ENCODE measurements around the gene TRAPPC1.
"Not testable (repeated sequence)": the region's sequence is repeated elsewhere in the genome, so short reads cannot be mapped to it uniquely, and the experiment has no call there.

The TRAPPC1 gene, protein sequence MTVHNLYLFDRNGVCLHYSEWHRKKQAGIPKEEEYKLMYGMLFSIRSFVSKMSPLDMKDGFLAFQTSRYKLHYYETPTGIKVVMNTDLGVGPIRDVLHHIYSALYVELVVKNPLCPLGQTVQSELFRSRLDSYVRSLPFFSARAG

DNA sequence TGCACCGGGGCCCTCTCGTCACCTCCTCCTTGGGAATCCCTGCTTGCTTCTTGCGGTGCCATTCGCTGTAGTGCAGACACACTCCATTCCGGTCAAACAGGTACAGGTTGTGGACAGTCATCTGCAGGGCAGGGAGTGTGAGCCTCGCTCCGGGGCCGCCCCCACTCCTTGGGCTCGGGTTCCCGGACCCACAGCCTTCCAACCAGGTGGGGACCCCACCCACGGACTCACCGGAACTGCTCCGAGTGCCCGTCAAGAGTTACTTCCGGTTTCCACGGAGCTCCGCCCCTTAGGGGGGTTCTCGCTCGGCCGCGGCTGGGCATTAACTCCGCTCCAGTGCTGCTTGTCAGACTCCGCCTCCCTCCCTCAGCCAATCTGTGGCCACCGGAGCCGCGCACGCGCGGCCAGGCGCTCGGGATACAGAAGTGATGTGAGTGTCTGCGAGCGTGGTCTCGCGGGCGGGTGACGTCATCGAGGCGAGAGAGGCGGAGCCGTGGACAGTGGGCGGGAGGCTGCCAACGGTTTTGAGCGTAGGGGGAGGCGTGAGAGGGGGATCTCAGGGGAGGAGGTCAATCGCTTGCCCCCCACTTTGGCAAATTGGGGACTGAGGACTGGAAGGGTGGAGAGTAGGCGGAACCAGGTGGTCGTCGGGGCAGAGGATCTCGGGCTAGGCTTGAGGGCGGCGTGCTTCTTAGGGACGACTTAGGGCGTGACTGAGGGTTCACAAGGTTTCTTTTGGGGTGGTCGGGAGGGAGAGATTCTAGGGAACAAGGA, at the start of gene TRAPPC1, which contains the start of gene CNTROB:
TRAPPC1 (minus strand) TSS at position 238 of the 774 bp plus-strand sequence; CDS start at position 121, 117 bp downstream.
CNTROB (plus strand) TSS at position 498 of the 774 bp plus-strand sequence. CDS start 874 bp downstream, outside the sequence.
- DNase-seq: peak; percentile 97 to 99 (median 98)

DNA sequence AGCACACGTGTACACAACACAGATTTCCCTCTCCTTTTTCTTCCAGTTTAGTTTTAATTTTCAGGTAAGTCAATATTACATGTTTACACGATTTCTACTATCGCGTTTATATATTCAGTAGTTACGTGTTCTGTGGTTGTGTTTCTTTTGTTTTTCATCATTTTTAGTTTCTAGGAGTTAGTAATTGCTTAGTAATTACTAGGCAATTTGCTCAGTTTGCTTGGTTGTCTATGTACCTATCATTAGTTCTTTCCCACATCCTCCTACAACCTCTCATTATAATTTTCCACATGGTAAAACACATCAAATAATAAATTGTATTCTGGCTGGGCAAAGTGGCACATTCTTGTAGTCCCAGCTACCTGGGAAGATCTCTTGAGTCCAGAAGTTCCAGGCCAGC, 46.1 kb upstream of the TRAPPC1 start:
- no peak for DNase-seq

DNA sequence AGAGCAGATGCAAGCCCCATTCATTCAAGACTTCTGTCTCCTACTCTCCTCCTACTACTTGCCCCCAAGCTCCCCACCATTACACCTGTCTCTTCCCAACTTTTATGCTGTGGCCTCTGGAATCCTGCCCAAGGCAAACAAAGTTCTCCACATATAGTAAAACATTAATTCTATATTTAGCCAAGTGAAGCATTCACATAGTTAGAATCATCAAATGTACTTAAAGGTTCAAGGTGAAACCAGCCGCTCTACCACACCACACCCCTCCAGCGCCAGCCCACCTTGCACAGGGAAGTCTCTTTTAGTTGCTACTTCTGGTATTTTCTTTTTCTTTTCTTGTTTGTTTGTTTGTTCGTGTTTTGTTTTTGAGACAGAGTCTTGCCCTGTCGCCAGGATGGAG, 45.3 kb upstream of the TRAPPC1 start:
- DNase-seq: no peak

DNA sequence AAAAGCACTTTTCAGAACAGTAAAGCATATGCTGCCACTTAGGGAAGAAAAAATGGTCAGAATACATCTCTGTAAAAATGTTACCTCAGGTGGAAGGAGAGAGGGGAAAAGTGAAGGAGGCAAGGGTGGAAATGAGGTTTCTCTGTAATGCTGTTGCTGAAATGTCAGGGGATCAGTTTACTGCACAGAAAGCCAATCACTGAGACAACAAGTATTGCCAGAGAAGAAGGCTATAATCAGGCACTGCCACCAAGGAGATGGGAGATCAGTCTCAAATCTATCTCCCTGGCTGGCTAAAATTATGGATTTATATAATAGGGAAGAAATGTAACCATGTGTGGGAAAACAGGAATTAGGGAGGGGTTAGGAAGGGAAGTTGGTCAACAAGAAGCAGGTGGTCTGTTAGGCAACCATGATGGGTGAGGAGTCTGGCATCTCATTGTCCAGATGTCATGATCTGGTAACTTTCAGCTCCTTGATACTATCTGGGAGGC, 42.9 kb upstream of the TRAPPC1 start:
- no peak for DNase-seq

DNA sequence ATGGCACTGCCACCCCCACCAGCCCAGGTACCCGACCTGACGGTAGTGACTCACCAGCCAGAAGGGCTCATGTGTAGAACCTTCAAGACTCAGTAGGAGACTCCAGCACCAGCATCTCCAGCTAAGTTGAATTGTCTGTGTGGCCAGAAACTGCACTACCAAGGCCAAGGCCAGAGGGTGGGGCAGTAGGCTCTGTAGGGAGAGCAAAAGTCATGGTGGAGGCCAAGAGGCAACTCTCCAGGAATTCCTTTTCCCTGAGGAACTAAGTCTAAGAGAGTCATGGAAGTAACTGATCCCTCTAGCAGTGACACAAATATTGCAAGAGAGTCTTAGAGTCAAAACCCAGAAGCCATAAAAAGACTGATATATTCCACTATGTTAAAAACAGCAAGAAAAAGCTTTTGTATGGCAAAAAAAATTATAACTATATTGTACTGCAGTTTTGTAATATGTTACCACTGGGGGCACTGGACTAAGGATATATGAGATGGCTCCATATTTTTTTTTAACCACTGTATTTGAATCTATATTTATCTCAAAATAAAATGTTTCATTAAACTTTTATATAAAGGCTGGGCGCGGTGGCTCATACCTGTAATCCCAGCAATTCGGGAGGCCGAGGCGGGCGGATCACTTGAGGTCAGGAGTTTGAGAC, 40.5 kb upstream of the TRAPPC1 start:
- no peak for DNase-seq

DNA sequence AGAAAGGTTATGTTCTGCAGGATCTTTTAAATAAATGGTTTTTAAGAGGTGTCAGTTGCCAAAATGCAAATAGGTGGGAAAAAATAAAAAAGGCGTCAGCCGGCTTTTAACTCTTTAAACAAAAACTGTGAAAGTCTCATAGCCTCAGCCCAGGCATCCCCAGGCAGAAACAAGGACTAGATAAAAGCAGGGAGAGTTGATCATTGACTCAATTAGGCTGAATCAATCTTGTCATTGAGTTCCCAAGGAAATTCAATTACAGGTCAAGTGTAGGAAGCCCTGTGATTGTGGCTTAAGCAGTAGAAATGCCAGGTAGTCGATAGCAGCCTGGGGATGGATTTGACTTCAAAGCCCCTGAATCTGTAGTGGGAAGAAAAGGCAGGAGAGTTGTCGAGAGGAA, 39.9 kb upstream of the TRAPPC1 start:
- no peak for DNase-seq

DNA sequence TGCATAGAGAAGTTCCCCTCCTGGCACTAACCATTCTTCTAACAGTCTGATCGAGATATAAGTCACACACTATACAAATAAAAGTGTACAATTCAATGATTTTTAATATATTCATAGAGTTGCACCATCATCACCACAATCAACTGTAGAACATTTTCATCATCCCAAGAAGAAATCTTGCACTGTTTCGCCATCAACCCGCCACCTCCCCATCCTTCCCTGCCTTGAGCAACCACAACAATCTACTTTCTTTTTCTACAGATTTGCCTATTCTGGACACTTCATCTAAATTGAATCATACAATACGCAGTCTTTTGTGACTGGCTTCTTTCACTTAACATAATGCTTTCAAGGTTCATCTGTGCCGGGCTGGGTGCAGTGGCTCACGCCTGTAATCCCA, 37.7 kb upstream of the TRAPPC1 start:
- DNase-seq: no peak

DNA sequence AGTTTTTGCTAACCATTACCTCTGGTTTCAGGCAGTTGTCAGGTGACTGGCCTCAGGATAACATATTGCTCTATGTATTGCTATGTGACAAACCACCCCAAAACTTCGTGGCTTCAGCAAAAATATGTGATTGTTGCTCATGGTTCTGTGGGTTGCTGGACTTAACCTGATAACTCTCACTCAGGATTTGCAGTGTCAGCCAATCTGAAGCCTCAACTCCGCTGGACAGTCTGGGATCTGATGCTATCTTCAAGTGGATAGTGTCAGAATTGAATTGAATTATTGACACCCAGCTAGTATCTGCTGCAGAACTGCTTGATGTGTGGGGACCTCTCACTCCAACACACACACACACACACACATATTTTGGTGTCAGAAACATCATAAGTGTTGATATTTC, 36.0 kb upstream of the TRAPPC1 start:
- no peak for DNase-seq

DNA sequence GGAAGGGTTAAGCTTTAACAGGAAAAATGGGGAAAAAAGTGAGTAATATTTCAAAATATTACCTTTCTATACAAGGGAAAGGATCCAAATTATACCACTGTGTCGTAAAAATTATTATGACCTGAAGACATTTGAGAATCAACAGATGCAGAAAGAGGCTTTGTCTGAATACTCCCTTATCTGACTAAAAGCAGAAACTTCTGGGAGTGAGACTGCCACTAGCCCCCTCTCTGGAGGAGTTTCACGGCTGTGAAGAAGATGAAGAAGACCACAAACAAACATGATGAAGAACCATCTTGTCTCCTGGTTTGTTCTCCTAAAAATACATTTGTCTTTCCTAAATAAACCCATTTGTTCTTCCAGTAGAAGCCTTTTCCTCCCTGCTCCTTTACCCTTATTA, 29.7 kb upstream of the TRAPPC1 start:
- DNase-seq: no peak

DNA sequence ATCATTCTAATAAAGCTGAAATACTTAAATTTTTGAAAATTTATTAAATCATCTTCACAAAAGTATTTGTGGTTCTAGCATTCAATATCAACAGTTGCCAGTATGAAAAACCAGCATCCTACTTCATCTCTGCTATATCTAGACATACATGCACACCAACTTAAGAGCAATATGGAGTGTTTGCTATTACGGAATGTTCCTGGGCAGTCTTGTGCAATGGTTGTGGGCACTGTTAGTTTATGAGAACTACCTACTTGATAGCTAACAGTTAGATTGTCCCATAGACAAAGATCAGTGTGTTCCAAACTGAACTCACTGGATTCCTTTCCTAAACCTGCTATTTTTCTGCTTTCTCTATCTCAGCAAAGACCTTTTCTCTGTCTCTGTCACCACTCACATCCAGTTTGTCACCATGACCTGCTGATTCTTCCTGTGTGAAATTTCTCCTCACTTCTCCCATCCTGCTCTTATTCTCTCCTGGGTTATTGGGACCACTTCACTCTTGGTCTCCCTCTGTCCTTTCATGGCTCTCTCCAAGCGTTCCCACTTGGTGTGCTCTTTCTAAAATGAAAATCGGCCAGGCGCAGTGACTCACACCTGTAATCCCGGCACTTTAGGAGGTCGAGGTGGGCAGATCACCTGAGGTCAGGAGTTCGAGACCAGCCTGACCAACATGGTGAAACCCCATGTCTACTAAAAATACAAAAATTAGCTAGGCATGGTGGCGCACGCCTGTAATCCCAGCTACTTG, 27.9 kb upstream of the TRAPPC1 start:
- DNase-seq: no peak

DNA sequence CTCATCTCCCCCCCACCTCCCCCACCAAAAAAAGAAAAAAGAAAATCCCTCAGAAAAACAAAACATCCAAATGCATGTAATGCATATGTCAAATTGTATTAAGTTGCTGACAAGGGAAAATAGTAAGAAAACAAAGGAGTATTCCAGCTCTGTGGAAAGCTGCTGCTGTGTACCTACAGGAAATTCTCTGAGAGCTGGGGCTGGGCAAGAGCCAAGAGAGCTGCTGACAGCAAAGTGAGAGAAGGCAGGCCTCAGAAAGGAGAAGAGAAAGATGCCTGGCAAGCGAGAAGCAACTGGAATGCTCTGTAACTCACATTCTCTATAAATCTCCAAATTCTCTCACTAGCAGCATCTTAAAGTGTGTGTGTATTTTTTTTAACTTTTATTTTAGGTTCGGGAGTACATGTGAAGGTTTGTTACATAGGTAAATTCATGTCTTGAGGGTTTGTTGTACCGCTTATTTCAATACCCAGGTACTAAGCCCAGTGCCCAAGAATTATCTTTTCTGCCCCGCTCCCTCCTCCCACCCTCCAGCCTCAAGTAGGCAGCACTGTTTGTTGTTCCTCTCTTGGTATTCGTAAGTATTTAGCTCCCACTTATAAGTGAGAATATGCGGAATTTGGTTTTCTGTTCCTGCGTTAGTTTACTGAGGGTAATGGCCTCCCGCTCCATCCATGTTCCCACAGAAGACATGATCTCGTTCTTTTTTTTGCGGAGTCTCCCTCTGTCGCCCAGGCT, 24.7 kb upstream of the TRAPPC1 start:
- no peak for DNase-seq

DNA sequence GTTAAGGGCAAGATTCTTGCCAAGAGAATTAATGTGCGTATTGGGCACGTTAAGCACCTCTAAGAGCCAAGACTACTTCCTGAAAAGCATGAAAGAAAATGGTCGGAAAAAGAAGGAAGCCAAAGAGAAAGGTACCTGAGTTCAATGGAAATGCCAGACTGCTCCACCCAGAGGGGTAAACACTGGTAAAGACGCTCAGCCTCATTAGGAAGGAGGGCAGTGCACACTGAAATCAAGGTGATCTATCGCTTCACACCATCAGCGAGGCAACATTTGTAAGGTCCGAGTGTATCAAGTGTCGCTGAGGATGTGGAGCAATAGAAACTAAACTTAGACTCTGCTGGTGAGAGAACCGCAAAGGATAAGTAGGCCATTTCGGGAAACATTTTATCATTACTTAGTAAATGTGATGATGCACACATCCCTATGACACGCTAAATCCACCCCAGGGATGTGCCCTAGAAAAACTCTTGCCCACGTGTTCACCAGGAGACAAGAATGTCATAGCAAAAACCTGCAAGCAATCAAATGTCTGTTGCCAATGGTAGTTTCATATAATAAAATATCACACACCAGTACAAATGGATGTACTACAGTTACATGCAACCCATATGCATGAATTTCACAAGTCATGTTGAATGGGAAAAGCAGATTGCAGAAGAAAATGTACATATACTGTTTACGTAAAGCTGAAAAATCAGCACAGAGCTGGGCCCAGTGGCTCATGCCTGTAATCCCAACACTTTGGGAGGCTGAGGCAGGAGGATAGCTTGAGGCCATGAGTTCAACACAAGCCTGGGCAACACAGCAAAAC, 23.9 kb upstream of the TRAPPC1 start:
- no peak for DNase-seq

DNA sequence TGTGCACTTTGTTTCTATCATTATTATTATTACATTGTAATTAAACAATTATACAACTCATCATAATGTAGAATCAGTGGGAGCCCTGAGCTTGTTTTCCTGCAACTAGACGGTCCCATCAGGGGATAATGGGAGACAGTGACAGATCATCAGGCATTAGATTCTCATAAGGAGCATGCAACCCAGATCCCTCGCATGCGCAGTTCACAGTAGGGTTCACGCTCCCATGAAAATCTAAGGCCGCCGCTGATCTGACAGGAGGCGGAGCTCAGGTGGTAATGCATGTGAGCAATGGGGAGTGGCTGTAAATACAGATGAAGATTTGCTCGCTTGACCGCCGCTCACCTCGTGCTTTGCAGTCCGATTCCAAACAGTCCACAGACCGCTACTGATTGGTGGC, 21.5 kb upstream of the TRAPPC1 start:
- not testable (repeated sequence) for DNase-seq

DNA sequence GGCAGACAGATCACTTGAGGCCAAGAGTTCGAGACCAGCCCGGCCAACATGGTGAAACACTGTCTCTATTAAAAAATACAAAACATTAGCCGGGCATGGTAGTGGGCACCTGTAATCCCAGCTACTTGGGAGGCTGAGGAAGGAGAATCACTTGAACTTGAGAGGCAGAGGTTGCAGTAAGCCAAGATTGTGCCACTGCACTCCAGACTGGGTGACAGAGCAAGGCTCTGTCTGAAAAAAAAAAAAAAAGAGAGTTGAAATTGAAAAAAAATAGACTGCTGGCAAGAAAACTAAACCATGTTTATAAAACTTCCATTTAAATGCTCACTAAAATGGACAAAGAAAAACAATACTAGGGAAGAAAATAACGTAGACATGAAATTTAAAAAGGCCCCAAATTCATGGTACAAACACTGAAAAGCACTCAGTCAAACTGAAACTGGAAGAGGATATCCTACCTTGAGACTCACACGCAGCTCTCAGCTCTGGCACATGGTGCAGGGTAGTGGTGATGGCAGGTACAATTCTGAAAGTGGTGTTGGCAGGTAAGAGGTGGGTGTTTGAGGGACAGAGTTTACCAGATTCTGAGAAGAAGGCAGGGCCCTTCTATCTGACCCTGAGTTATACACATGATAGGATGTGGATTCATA, 19.5 kb upstream of the TRAPPC1 start:
- DNase-seq: peak in 2 of 4 experiments; percentile 6 to 11

DNA sequence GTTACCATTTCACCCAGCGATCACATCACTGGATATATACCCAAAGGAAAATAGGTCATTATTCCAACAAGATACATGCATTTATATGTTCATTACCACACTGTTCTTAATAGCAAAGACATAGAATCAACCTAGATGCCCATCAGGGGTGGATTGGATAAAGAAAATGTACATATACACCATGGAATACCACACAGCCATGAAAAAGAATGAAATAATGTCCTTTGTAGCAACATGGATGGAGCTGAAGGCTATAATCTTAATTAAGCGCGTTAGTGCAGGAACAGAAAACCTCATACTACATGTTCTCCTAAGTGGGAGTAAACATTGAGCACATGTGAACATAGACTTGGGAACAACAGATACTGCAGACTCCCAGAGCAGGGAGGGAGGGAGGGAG, 18.8 kb upstream of the TRAPPC1 start:
- DNase-seq: no peak

DNA sequence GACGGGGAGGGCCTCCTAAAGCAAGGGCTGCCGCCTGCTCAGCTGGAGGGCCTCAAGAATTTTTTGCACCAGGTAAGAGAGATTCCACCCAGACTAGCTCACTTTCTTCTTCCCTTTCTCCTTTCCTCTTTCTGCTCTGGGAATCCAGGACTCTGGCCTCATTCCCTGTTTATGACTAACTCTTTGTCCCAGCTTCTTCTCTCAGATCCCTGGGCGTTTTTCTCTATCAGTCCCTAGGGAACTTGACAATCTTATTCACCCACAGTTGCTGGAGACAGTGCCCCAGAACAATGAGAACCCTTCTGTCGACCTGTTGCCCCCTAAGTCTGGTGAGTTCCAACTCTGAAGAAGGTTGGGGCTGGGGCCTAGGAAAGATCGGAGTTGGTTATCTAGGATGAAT, 15.9 kb upstream of the TRAPPC1 start:
- no peak for DNase-seq

DNA sequence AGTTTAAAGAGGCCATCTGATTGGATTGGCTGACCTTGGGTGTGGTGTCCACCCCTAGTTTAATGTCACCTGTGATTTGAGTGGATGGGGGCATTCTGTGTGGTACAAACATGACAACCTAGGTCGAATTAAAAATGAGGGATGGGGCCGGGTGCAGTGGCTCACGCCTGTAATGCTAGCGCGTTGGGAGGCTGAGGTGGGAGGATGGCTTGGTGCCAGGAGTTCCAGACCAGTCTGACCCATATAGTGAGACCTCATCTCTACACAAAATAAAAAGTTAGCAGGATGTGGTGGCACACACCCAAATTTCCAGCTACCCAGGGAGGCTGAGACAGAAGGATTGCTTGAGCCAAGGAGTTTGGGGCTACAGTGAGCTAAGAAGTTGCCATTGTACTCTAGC, 14.7 kb upstream of the TRAPPC1 start:
- DNase-seq: no peak

DNA sequence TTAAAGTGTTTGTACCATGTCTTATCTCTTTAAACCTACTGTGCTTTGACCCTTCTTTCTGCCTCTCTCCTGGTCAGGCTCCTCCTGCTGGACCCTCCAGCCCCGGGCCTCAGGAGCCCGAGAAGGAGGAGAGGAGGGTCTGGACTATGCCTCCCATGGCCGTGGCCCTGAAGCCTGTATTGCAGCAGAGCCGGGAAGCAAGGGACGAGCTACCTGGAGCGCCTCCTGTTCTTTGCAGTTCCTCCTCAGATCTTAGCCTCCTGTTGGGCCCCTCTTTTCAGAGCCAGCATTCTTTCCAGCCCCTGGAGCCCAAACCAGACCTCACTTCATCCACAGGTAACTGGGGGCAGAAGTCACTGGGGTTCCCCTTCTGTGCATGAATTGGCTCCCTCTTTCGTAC, 13.9 kb upstream of the TRAPPC1 start:
- DNase-seq: no peak

DNA sequence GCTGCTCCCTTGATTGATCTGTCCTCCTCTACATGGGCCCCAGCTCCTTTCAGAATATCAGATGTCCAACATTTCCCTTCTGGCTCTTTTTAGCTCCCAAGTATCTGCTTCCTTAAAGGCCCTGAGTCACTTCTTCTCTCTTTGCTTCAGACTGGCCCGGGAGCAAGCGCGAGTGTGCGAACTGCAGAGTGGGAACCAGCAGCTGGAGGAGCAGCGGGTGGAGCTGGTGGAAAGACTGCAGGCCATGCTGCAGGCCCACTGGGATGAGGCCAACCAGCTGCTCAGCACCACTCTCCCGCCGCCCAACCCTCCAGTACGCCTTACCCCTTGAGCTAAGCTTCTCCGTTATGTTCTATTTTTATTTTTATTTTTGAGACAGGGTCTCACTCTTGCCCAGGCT, 12.6 kb upstream of the TRAPPC1 start:
- DNase-seq: no peak

DNA sequence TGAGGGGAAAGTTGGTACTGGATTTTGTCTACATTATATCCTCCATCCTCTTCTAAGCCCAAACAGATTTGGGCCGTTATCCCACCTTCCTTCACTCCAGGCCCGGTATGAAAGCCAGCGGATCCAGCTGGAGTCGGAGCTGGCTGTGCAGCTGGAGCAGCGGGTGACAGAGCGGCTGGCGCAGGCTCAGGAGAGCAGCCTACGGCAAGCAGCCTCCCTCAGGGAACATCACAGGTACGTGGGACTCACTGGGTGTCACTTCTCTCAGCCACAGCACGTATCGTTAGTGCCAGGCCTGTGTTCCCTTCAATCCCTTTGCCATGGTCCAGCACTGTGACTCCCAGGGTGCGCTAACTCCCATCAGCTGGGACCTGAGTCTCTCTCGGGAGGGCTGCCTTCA, 11.5 kb upstream of the TRAPPC1 start:
- no peak for DNase-seq

DNA sequence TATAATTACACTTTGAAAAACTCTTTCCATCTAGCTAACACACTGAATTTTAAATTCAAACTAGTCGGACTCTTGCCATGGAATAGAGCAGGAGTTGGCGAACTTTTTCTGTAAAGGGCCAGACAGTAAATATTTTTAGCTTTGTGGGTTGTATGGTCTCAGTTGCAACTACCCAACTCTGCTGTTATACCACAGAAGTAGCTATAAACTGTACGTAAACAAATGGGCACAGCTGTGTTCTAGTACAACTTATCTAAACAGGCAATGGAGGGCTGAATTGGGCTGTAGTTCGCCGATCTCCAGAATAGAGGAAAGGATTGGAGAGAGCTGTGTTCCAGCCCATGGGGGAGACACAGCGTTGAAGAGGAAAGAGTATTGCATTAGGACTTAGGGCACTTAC, 9.0 kb upstream of the TRAPPC1 start:
- DNase-seq: no peak
